Neural cell (in vitro differentiated cells): ENCODE results near the gene PRKG1.

Experiments
- EP300 ChIP-seq: fragments of 450-650 bp; conservative IDR thresholded peaks from 2 replicates; pipeline ENCODE4 v1.6.1; 2014; ENCODE audit warnings: antibody characterized with exemption, mild to moderate bottlenecking, moderate library complexity; ENCODE audit not compliant: poor library complexity, severe bottlenecking
- SMC3 ChIP-seq: fragments of 450-650 bp; conservative IDR thresholded peaks from 2 replicates; pipeline ENCODE4 v1.6.1; 2014; ENCODE audit warnings: antibody characterized with exemption, mild to moderate bottlenecking, moderate library complexity; ENCODE audit not compliant: poor library complexity
- TF ChIP-seq, protein P1 (sequence below): fragments of 450-650 bp; IDR thresholded peaks from 2 replicates; pipeline ENCODE4 v1.5.1; 2014; ENCODE audit warnings: antibody characterized with exemption, mild to moderate bottlenecking, moderate library complexity; ENCODE audit not compliant: poor library complexity, severe bottlenecking

- TF ChIP-seq, protein P1, sequence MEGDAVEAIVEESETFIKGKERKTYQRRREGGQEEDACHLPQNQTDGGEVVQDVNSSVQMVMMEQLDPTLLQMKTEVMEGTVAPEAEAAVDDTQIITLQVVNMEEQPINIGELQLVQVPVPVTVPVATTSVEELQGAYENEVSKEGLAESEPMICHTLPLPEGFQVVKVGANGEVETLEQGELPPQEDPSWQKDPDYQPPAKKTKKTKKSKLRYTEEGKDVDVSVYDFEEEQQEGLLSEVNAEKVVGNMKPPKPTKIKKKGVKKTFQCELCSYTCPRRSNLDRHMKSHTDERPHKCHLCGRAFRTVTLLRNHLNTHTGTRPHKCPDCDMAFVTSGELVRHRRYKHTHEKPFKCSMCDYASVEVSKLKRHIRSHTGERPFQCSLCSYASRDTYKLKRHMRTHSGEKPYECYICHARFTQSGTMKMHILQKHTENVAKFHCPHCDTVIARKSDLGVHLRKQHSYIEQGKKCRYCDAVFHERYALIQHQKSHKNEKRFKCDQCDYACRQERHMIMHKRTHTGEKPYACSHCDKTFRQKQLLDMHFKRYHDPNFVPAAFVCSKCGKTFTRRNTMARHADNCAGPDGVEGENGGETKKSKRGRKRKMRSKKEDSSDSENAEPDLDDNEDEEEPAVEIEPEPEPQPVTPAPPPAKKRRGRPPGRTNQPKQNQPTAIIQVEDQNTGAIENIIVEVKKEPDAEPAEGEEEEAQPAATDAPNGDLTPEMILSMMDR = no peak
- TF ChIP-seq SMC3 = no peak
- TF ChIP-seq EP300 = no peak
These were observed 1004.2 kb downstream of the PRKG1 start for GRCh38 chr10:52078397-52078937.
